ENCODE measurements around the gene AEBP1. TPM values are rescaled to one million over a fixed set of nuclear protein-coding genes. Genes with fewer than 3 reads are reported as not detected.

AEBP1 gene
- total RNA-seq, 1 donor from 2014 or later: 21.7 TPM

GRCh38 chr7:44138698-44139097, 34.6 kb downstream of the AEBP1 start:
- Mint-ChIP-seq H3K27ac (no peak overlapping the region), H3K36me3 (ENCODE audit: low read depth) (no peaks in the 10 kb centered on the region), H3K27me3 (no peaks in the 10 kb centered on the region), H3K9me3 (no peaks in the 10 kb centered on the region), H3K4me3 (no peak overlapping the region), H3K4me1 (no peaks in the 10 kb centered on the region)
- POLR2A ChIA-PET: no interaction called here
- no peak for DNase-seq
- no peak for TF ChIP-seq CTCF (IDR thresholded peaks at IDR 0.05)
- no peak for ATAC-seq (ENCODE audit: low read depth)
- intact Hi-C loops (cut with micrococcal nuclease): no loop called here
- CTCF ChIA-PET: no interaction called here

GRCh38 chr7:44139311-44140010, 35.3 kb downstream of the AEBP1 start:
- no peak for ATAC-seq (ENCODE audit: low read depth)
- intact Hi-C loops (cut with micrococcal nuclease): no loop called here
- H3K36me3 Mint-ChIP-seq (ENCODE audit: low read depth): no peaks in the 10 kb centered on the region
- POLR2A ChIA-PET: interaction anchor here (1.1 kb wide), 1 partner anchor 36 kb away, joined by 3 read pairs; no protein-coding TSS in a partner anchor
- H3K9me3 Mint-ChIP-seq: no peaks in the 10 kb centered on the region
- no peak for DNase-seq
- no peak overlapping the region for H3K27ac Mint-ChIP-seq
- CTCF ChIA-PET: no interaction called here
- H3K27me3 Mint-ChIP-seq: no peaks in the 10 kb centered on the region
- H3K4me1 Mint-ChIP-seq: no peaks in the 10 kb centered on the region
- no peak for TF ChIP-seq CTCF (IDR thresholded peaks at IDR 0.05)
- no peak overlapping the region for H3K4me3 Mint-ChIP-seq

- TF ChIP-seq CTCF (IDR thresholded peaks at IDR 0.05): no peak
- no peaks in the 10 kb centered on the region for H3K27me3 Mint-ChIP-seq
- DNase-seq (no peak), ATAC-seq (ENCODE audit: low read depth) (no peak)
- CTCF ChIA-PET: no interaction called here
- no peak overlapping the region for H3K4me3 Mint-ChIP-seq
- H3K27ac Mint-ChIP-seq: no peak overlapping the region
- POLR2A ChIA-PET: interaction anchor here (1.1 kb wide), 1 partner anchor 37 kb away, joined by 3 read pairs; no protein-coding TSS in a partner anchor
- no peaks in the 10 kb centered on the region for H3K36me3 Mint-ChIP-seq (ENCODE audit: low read depth)
- no peaks in the 10 kb centered on the region for H3K9me3 Mint-ChIP-seq
- intact Hi-C loops (cut with micrococcal nuclease): no loop called here
- peaks cover 2% of the 10 kb centered on the region for H3K4me1 Mint-ChIP-seq
These were observed 36.2 kb downstream of the AEBP1 start for GRCh38 chr7:44140341-44140740.

GRCh38 chr7:44141221-44141850, 37.2 kb downstream of the AEBP1 start, which contains the start of gene MYL7:
Gene MYL7 (minus strand): TSS chr7:44141332. CDS start chr7:44141305, 27 bp downstream.
- DNase-seq (no peak), ATAC-seq (ENCODE audit: low read depth) (no peak)
- Mint-ChIP-seq H3K9me3 (no peaks in the 10 kb centered on the region), H3K4me1 (peaks cover 8% of the 10 kb centered on the region), H3K4me3 (no peak within 1 kb of the TSS), H3K27me3 (no peaks in the 10 kb centered on the region), H3K36me3 (ENCODE audit: low read depth) (no peaks in the 10 kb centered on the region), H3K27ac (no peak within 1 kb of the TSS)
- no peak for TF ChIP-seq CTCF (IDR thresholded peaks at IDR 0.05)
- intact Hi-C loops (cut with micrococcal nuclease): no loop called here
- CTCF ChIA-PET: no interaction called here
- POLR2A ChIA-PET: interaction anchor here (0.5 kb wide), 1 partner anchor 42 kb away, joined by 3 read pairs; no protein-coding TSS in a partner anchor

- ChIA-PET POLR2A (interaction anchor here (0.5 kb wide), 1 partner anchor 42 kb away, joined by 3 read pairs; no protein-coding TSS in a partner anchor), CTCF (no interaction called here)
- H3K27me3 Mint-ChIP-seq: no peaks in the 10 kb centered on the region
These were observed 37.9 kb downstream of the AEBP1 start for GRCh38 chr7:44142028-44142427.

More at GRCh38 chr7:44142028-44142427, 37.9 kb downstream of the AEBP1 start:
- ATAC-seq (ENCODE audit: low read depth) (no peak), DNase-seq (no peak)
- Mint-ChIP-seq H3K9me3 (no peaks in the 10 kb centered on the region), H3K27ac (no peak overlapping the region), H3K4me1 (peaks cover 11% of the 10 kb centered on the region), H3K4me3 (no peak overlapping the region), H3K36me3 (ENCODE audit: low read depth) (no peaks in the 10 kb centered on the region)
- intact Hi-C loops (cut with micrococcal nuclease): no loop called here
- no peak for TF ChIP-seq CTCF (IDR thresholded peaks at IDR 0.05)

Data from activated B cell treated with CpG ODN at 0.5 μM for 24 hours (primary cell).